Measurements from ENCODE around the gene NAA50.
A peak's percentile ranks its signal among the peaks of the same experiment; 100 is the strongest.

Gene NAA50

GRCh38 chr3:113745756-113746547, at the start of gene NAA50:
TSS of gene NAA50 (minus strand) at chr3:113746249. CDS start at chr3:113745949, 300 bp downstream.
- peak; percentile 94 for DNase-seq

GRCh38 chr3:113795693-113796092, 49.6 kb upstream of the NAA50 start:
- DNase-seq, result no peak

- DNase-seq, result no peak
Measured at GRCh38 chr3:113794526-113794925, 48.5 kb upstream of the NAA50 start.

- no peak for DNase-seq
Measured at GRCh38 chr3:113791381-113791780, 45.3 kb upstream of the NAA50 start.

GRCh38 chr3:113783980-113784379, 37.9 kb upstream of the NAA50 start:
- no peak for DNase-seq

GRCh38 chr3:113783463-113783862, 37.4 kb upstream of the NAA50 start:
- DNase-seq, result no peak

GRCh38 chr3:113776564-113776963, 30.5 kb upstream of the NAA50 start:
- DNase-seq, result no peak

- DNase-seq, result no peak
Measured at GRCh38 chr3:113775516-113775915, 29.5 kb upstream of the NAA50 start.

GRCh38 chr3:113773381-113773780, 27.3 kb upstream of the NAA50 start:
- DNase-seq, result no peak

- DNase-seq, result no peak
Measured at GRCh38 chr3:113771993-113772392, 25.9 kb upstream of the NAA50 start.

- DNase-seq, result no peak
Measured at GRCh38 chr3:113769551-113769950, 23.5 kb upstream of the NAA50 start.

GRCh38 chr3:113764698-113765097, 18.6 kb upstream of the NAA50 start:
- no peak for DNase-seq

GRCh38 chr3:113758389-113759024, 12.5 kb upstream of the NAA50 start:
- no peak for DNase-seq

GRCh38 chr3:113754494-113755159, 8.6 kb upstream of the NAA50 start:
- no peak for DNase-seq

- DNase-seq, result no peak
Measured at GRCh38 chr3:113753376-113753985, 7.4 kb upstream of the NAA50 start.

GRCh38 chr3:113751141-113751540, 5.1 kb upstream of the NAA50 start:
- DNase-seq, result no peak

GRCh38 chr3:113747283-113748046, 1.4 kb upstream of the NAA50 start:
- DNase-seq, result no peak

GRCh38 chr3:113746548-113747282, 666 bp upstream of the NAA50 start, which contains the start of gene ATP6V1A:
TSS of gene ATP6V1A (plus strand) at chr3:113747035. CDS start at chr3:113778754, 31,719 bp downstream.
- DNase-seq, result peak; percentile 72

- DNase-seq, result peak; percentile 77
Measured at GRCh38 chr3:113744941-113745755, 901 bp downstream of the NAA50 start.

- DNase-seq, result no peak
Measured at GRCh38 chr3:113743006-113743630, 2.9 kb downstream of the NAA50 start.

All from activated CD8-positive, alpha-beta memory T cell treated with anti-CD3 and anti-CD28 coated beads, Interleukin-2, amount 50 U/mL, for 4 hours (primary cell).